Smooth muscle cell (in vitro differentiated cells): Measurements from ENCODE around the gene HOXB1. TPM values are rescaled to one million over a fixed set of nuclear protein-coding genes. Genes with fewer than 3 reads are reported as not detected.

ENCODE experiments used
- DNase-seq: peaks from one replicate; lab custom pipeline; 2025; ENCODE audit not compliant: unreplicated experiment; lab: John Stamatoyannopoulos, UW
- H2AFZ ChIP-seq: fragments of 200-600 bp; sonication (generic); 2 replicates; pipeline ENCODE4 v1.6.0; 2016; ENCODE audit warnings: antibody characterized with exemption, low read depth, mild to moderate bottlenecking
- H3F3A ChIP-seq: fragments of 200-600 bp; sonication (generic); 2 replicates; pipeline ENCODE4 v1.6.0; 2017; ENCODE audit warnings: antibody characterized with exemption, low read depth
- H3K27ac ChIP-seq: fragments of 200-600 bp; sonication (generic); 2 replicates; pipeline ENCODE4 v1.5.1; 2016; ENCODE audit warnings: low read depth, mild to moderate bottlenecking
- H3K27me3 ChIP-seq: fragments of 200-600 bp; sonication (generic); 2 replicates; pipeline ENCODE4 v1.6.1; 2016; ENCODE audit warnings: low read depth, mild to moderate bottlenecking
- H3K36me3 ChIP-seq: fragments of 200-600 bp; sonication (generic); 2 replicates; pipeline ENCODE4 v1.5.1; 2016; ENCODE audit warnings: low read depth
- H3K4me1 ChIP-seq: fragments of 200-600 bp; sonication (generic); 2 replicates; pipeline ENCODE4 v1.5.1; 2016; ENCODE audit warnings: low read depth
- H3K4me2 ChIP-seq: fragments of 200-600 bp; sonication (generic); 2 replicates; pipeline ENCODE4 v1.6.0; 2016; ENCODE audit warnings: mild to moderate bottlenecking
- H3K4me3 ChIP-seq: fragments of 200-600 bp; sonication (generic); 2 replicates; pipeline ENCODE4 v1.5.1; 2016; ENCODE audit warnings: mild to moderate bottlenecking
- H3K79me2 ChIP-seq: fragments of 200-600 bp; sonication (generic); 2 replicates; pipeline ENCODE4 v1.6.0; 2016; ENCODE audit warnings: low read depth, mild to moderate bottlenecking
- H3K9ac ChIP-seq: fragments of 200-600 bp; sonication (generic); 2 replicates; pipeline ENCODE4 v1.6.0; 2016; ENCODE audit warnings: low read depth
- H3K9me3 ChIP-seq: fragments of 200-600 bp; sonication (generic); replicated peaks from 2 replicates; pipeline ENCODE4 v1.5.1; 2016; ENCODE audit warnings: low read depth
- H4K20me1 ChIP-seq: fragments of 200-600 bp; sonication (generic); 2 replicates; pipeline ENCODE4 v1.6.0; 2016; ENCODE audit warnings: low read depth
- CTCF ChIP-seq: fragments of 200-600 bp; sonication (generic); IDR thresholded peaks from 2 replicates; pipeline ENCODE4 v1.5.1; 2017; ENCODE audit warnings: borderline replicate concordance, mild to moderate bottlenecking, antibody characterized with exemption; ENCODE audit not compliant: insufficient read depth, poor library complexity, severe bottlenecking
- whole genome bisulfite sequencing: methylation state at CpG from one replicate; pipeline ENCODE4 v1.1.7; 2016; ENCODE audit warnings: low lambda C conversion rate; 5-methylcytosine and 5-hydroxymethylcytosine counted together
- polyA plus RNA-seq: library from polyadenylated mRNA; unstranded; fragments of >200 nt; fragmentation: Nextera tagmentation; extraction: Ambion mirVana; gene quantifications from 2 replicates; pipeline ENCODE4 v1.2.1, GENCODE V29; 2016
- total RNA-seq: library from RNA; depleted of rRNA; stranded (reverse); fragments of >200 nt; gene quantifications from 2 replicates; pipeline ENCODE4 v1.2.3, GENCODE V29; 2014

HOXB1 gene
- total and polyA plus RNA-seq, 2 experiments from 2014 or later, result not detected

DNA sequence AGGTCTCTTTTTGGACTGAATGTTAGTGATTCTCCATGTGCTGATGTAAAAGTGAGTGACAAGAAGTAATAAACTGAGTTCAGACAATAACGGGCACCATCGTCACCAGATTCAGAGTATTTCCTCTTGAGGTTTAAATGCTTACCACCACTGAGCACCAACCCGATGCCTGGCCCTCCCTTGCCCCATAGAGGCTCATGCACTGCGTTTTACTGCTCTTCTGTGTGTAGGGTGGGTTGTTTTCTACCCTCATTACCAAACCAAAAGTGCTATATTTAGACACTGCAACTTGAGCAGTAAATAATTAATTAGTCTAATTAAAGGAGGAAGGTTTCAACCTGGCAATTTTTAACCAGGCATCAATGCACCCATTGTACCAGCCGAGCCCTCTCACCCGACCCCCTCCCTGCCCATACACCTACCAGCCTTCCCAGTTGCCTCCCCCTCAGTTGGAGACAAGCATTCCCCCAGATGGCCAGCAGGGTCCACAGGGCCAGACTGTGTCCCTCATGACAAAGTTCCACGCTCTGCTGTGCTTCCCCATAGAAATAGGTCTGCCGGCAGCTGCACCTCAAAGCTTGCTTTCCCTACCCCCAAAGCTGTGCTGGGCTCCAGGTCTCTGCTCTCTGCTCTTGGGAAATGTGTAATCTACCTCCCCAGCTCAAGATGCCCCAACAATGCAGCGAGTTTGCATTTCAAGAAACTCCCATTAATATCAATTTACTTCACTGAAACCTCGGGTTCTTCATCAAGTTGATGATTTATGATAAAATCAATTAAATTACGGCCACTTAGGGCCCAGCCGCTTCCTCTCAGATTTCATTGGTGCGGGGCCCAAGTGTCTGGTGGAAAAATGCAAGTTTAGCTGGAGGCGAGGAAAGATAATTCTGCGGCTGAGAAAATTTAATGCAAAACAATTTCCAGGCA lies 31.3 kb upstream of the HOXB1 start:
- WGBS, result 74% methylated on average over 15 of the region's 15 CpGs
- Histone ChIP-seq H3K36me3 (no peaks in the 10 kb centered on the region), H4K20me1 (peaks cover 100% of the 10 kb centered on the region), H3K9me3 (no peaks in the 10 kb centered on the region), H3K4me1 (peaks cover 6% of the 10 kb centered on the region), H3K4me2 (no peak overlapping the region), H3K4me3 (no peak overlapping the region), H2AFZ (no peak overlapping the region), H3K27me3 (peaks cover 83% of the 10 kb centered on the region), H3K79me2 (peaks cover 19% of the 10 kb centered on the region), H3F3A (no peaks in the 10 kb centered on the region), H3K27ac (no peak overlapping the region), H3K9ac (no peak overlapping the region)
- DNase-seq, result no peak
- TF ChIP-seq CTCF, result peak; percentile 34

- Histone ChIP-seq H3F3A (no peaks in the 10 kb centered on the region), H3K4me3 (no peak overlapping the region), H3K4me2 (no peak overlapping the region), H3K79me2 (peaks cover 18% of the 10 kb centered on the region), H3K36me3 (no peaks in the 10 kb centered on the region), H3K27ac (no peak overlapping the region), H3K9ac (no peak overlapping the region), H3K4me1 (peaks cover 6% of the 10 kb centered on the region), H3K9me3 (no peaks in the 10 kb centered on the region), H2AFZ (no peak overlapping the region), H4K20me1 (peaks cover 99% of the 10 kb centered on the region), H3K27me3 (peaks cover 72% of the 10 kb centered on the region)
- no peak for DNase-seq
- TF ChIP-seq CTCF, result no peak
- 68% methylated on average over 14 of the region's 14 CpGs for WGBS
These were observed 29.3 kb upstream of the HOXB1 start for GRCh38 chr17:48559840-48560817.

- 63% methylated on average over 16 of the region's 16 CpGs for WGBS
- H4K20me1 ChIP-seq, result peaks cover 99% of the 10 kb centered on the region
- DNase-seq, result no peak
- H3K4me3 ChIP-seq, result no peak overlapping the region
- peaks cover 17% of the 10 kb centered on the region for H3K79me2 ChIP-seq
- H3K4me1 ChIP-seq, result peaks cover under 1% of the 10 kb centered on the region
- H3K36me3 ChIP-seq, result no peaks in the 10 kb centered on the region
- H3K9ac ChIP-seq, result no peak overlapping the region
- H3F3A ChIP-seq, result no peaks in the 10 kb centered on the region
- peaks cover 72% of the 10 kb centered on the region for H3K27me3 ChIP-seq
- H3K9me3 ChIP-seq, result no peaks in the 10 kb centered on the region
- H3K4me2 ChIP-seq, result no peak overlapping the region
- no peak for TF ChIP-seq CTCF
- no peak overlapping the region for H2AFZ ChIP-seq
- no peak overlapping the region for H3K27ac ChIP-seq
These were observed 28.5 kb upstream of the HOXB1 start for GRCh38 chr17:48559122-48559839.
